Testis (tissue), 3 donors: ENCODE results near the gene EDAR. TPM values are rescaled to one million over a fixed set of nuclear protein-coding genes. Genes with fewer than 3 reads are reported as not detected.

Experiments
- DNase-seq: peaks from one replicate; pipeline ENCODE4 v3.0.0-alpha.2; 2019
- H3K27ac ChIP-seq, 2 donors: fragments of 200-600 bp; sonication (generic); one replicate each; pipeline ENCODE4 v1.5.1; 2019
- H3K27me3 ChIP-seq: fragments of 200-600 bp; sonication (generic); one replicate; pipeline ENCODE4 v1.5.1; 2019
- H3K36me3 ChIP-seq: fragments of 200-600 bp; sonication (generic); one replicate; pipeline ENCODE4 v1.5.1; 2017; ENCODE audit warnings: low read depth; ENCODE audit errors: missing control alignments
- H3K4me1 ChIP-seq: fragments of 200-600 bp; sonication (generic); one replicate; pipeline ENCODE4 v1.5.1; 2019
- H3K4me3 ChIP-seq, 2 donors: fragments of 200-600 bp; sonication (generic); one replicate each; pipeline ENCODE4 v1.5.1; 2017 to 2019
- H3K9me3 ChIP-seq: fragments of 200-600 bp; sonication (generic); one replicate; pipeline ENCODE4 v1.5.1; 2017
- POLR2A ChIP-seq: fragments of 450-650 bp; IDR thresholded peaks from one replicate; pipeline ENCODE4 v1.6.1; 2017; ENCODE audit warnings: antibody characterized with exemption, mild to moderate bottlenecking, moderate library complexity
- WGBS, 2 donors: methylation state at CpG; one replicate each; pipeline ENCODE4 v1.1.5; 2018; 5-methylcytosine and 5-hydroxymethylcytosine counted together
- intact Hi-C: fragments of 100-400 bp; cut with DNase I; formaldehyde crosslinking; loops from one replicate; pipeline ENCODE4 v1.15.1; 2023; ENCODE audit warnings: low total_unique reads
- polyA plus RNA-seq: library from polyadenylated mRNA; stranded (reverse); fragments of 350-450 nt; fragmentation: Illumina TruSeq; extraction: RNeasy Lipid Tissue Mini Kit (QIAGEN cat#74804); gene quantifications from one replicate; pipeline ENCODE4 v1.2.3, GENCODE V29; 2014; ENCODE audit warnings: low read depth, low replicate concordance; ENCODE audit not compliant: insufficient read depth
- total RNA-seq, 2 donors: library from RNA; depleted of rRNA; stranded (reverse); fragments of >200 nt; gene quantifications; one replicate each; pipeline ENCODE4 v1.2.3, GENCODE V29; 2016
- TF ChIP-seq, protein P1 (sequence below), 3 experiments: fragments of 450-650 bp in 2 of 3; fragments of 200-600 bp in 1 of 3; sonication (generic) in 1 of 3; IDR thresholded peaks; one replicate each; pipeline ENCODE4 v1.5.1; 2016 to 2019; ENCODE audit warnings: antibody characterized with exemption in 3 of 3, mild to moderate bottlenecking in 2 of 3, moderate library complexity in 1 of 3

The EDAR gene
- total and polyA plus RNA-seq, 3 donors from 2014 or later, result 0.30 to 0.74 (median 0.39) TPM

DNA sequence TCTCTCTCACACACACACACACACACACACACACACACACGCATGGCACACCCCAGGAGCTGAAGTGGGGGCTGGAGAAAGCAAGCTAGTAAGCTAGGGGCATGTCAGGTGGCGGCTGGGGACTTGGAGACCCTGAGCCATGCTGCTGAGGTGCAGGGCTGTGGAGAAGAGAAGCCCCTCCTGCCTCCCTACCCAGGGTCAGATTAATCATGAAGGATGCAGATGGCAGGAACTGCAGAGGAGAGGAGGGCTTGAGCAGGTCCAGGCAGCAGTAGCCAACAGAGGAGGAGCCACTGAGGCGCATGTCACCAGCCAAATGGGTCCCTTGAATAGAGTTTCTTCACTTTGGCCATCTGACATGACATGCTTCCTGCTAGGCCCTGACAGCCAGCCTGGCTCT, 9.6 kb downstream of the EDAR start:
- H3K27ac ChIP-seq, result no peak overlapping the region
- TF ChIP-seq POLR2A, result no peak
- TF ChIP-seq, protein P1, sequence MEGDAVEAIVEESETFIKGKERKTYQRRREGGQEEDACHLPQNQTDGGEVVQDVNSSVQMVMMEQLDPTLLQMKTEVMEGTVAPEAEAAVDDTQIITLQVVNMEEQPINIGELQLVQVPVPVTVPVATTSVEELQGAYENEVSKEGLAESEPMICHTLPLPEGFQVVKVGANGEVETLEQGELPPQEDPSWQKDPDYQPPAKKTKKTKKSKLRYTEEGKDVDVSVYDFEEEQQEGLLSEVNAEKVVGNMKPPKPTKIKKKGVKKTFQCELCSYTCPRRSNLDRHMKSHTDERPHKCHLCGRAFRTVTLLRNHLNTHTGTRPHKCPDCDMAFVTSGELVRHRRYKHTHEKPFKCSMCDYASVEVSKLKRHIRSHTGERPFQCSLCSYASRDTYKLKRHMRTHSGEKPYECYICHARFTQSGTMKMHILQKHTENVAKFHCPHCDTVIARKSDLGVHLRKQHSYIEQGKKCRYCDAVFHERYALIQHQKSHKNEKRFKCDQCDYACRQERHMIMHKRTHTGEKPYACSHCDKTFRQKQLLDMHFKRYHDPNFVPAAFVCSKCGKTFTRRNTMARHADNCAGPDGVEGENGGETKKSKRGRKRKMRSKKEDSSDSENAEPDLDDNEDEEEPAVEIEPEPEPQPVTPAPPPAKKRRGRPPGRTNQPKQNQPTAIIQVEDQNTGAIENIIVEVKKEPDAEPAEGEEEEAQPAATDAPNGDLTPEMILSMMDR (IDR thresholded peaks at IDR 0.05), result no peak
- intact Hi-C loops, result no loop called here
- 87 to 100% methylated on average over 2 to 3 of the region's 3 CpGs for WGBS, 2 donors
- DNase-seq, result no peak
- no peak overlapping the region for H3K4me3 ChIP-seq
- no peaks in the 10 kb centered on the region for H3K36me3 ChIP-seq
- no peaks in the 10 kb centered on the region for H3K9me3 ChIP-seq
- H3K27me3 ChIP-seq, result no peaks in the 10 kb centered on the region
- H3K4me1 ChIP-seq, result no peaks in the 10 kb centered on the region

DNA sequence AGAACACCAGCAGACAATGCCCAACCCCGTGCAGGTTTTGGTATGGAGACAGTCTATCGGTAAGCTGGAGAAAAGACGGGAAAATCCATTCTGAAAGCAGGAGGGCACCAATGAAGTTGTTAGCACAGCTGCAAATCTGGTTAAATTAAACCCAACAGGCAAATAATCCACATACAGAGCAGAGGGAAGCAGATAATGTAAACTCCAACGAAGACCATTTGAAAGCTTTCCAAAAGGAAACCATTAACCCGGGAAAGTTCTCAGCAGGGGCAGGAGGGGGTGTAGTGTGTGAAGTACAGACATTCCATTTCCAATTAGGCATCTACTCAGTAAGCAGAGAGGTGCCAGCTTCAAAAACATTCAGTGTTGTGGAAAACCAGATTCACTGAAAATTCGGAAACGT, 10.3 kb downstream of the EDAR start:
- Histone ChIP-seq H3K4me1 (no peaks in the 10 kb centered on the region), H3K36me3 (no peaks in the 10 kb centered on the region), H3K27ac (no peak overlapping the region), H3K4me3 (no peak overlapping the region), H3K27me3 (no peaks in the 10 kb centered on the region), H3K9me3 (no peaks in the 10 kb centered on the region)
- DNase-seq, result no peak
- TF ChIP-seq POLR2A, result no peak
- TF ChIP-seq, protein P1 (IDR thresholded peaks at IDR 0.05), result no peak
- intact Hi-C loops, result no loop called here
- 52 to 57% methylated on average over 7 of the region's 7 CpGs for WGBS, 2 donors

- intact Hi-C loops, result no loop called here
- Histone ChIP-seq H3K4me3 (no peak overlapping the region), H3K4me1 (no peaks in the 10 kb centered on the region), H3K36me3 (no peaks in the 10 kb centered on the region), H3K27ac (no peak overlapping the region), H3K27me3 (no peaks in the 10 kb centered on the region), H3K9me3 (no peaks in the 10 kb centered on the region)
- 83 to 92% methylated on average over 14 of the region's 14 CpGs for whole genome bisulfite sequencing, 2 donors
- no peak for TF ChIP-seq POLR2A
- TF ChIP-seq, protein P1 (IDR thresholded peaks at IDR 0.05), result no peak
- DNase-seq, result no peak
These were observed 13.2 kb downstream of the EDAR start for GRCh38 chr2:108975613-108976435.

DNA sequence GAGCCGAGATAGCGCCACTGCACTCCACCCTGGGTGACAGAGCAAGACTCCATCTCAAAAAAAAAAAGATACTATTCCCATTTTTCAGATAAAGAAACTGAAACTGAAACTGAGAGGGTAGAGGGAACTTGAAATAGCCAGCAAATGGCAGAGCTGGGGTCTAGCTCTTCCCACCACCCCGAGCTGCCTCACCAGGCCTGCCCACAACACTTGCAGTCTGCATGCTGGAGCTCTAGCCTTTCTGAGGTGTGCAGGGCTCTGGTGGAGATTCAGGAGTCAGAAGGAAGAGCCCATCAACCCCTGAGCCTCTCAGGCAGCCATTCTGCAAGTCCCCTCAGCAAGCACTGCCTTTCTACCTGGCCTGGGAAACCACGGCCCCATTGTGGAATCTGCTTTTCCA, 14.3 kb downstream of the EDAR start:
- no peak for DNase-seq
- H3K4me1 ChIP-seq, result no peaks in the 10 kb centered on the region
- H3K9me3 ChIP-seq, result no peaks in the 10 kb centered on the region
- intact Hi-C loops, result no loop called here
- H3K36me3 ChIP-seq, result no peaks in the 10 kb centered on the region
- 78 to 91% methylated on average over 3 to 4 of the region's 4 CpGs for WGBS, 2 donors
- no peaks in the 10 kb centered on the region for H3K27me3 ChIP-seq
- TF ChIP-seq POLR2A, result no peak
- TF ChIP-seq, protein P1 (IDR thresholded peaks at IDR 0.05), result no peak
- H3K4me3 ChIP-seq, result no peak overlapping the region
- H3K27ac ChIP-seq, result no peak overlapping the region

DNA sequence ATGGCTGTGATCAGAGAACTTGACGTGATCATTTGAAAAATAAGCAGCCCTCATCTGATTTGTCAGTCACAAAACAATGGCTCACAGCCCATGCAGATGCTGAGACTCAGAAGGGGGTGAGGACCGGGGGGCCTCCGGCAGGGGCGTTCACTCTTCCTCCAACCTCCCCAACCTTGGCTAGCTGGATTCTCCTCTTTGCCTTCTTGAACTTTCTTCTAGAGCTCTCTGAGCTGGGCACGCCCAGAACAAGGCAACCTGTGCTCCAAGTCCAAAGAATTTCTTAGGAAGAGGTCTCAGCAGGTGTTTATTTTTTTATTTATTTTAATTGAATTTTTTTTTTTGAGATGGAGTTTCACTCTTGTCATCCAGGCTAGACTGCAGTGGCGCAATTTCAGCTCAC, 16.4 kb downstream of the EDAR start:
- 89% methylated on average over 6 of the region's 6 CpGs for WGBS, 2 donors
- Histone ChIP-seq H3K36me3 (no peaks in the 10 kb centered on the region), H3K4me1 (no peaks in the 10 kb centered on the region), H3K9me3 (no peaks in the 10 kb centered on the region), H3K27me3 (no peaks in the 10 kb centered on the region), H3K4me3 (no peak overlapping the region), H3K27ac (no peak overlapping the region)
- no peak for DNase-seq
- intact Hi-C loops, result no loop called here
- no peak for TF ChIP-seq POLR2A
- TF ChIP-seq, protein P1 (IDR thresholded peaks at IDR 0.05), result no peak
